ELF-1 (cell line): Measurements from ENCODE around the gene PRPF19.
A peak's percentile ranks its signal among the peaks of the same experiment; 100 is the strongest.

ENCODE experiments used
- DNase-seq: peaks from one replicate; pipeline ENCODE4 v3.0.0-alpha.2; 2016; ENCODE audit warnings: low read depth, low spot score

The PRPF19 gene

DNA sequence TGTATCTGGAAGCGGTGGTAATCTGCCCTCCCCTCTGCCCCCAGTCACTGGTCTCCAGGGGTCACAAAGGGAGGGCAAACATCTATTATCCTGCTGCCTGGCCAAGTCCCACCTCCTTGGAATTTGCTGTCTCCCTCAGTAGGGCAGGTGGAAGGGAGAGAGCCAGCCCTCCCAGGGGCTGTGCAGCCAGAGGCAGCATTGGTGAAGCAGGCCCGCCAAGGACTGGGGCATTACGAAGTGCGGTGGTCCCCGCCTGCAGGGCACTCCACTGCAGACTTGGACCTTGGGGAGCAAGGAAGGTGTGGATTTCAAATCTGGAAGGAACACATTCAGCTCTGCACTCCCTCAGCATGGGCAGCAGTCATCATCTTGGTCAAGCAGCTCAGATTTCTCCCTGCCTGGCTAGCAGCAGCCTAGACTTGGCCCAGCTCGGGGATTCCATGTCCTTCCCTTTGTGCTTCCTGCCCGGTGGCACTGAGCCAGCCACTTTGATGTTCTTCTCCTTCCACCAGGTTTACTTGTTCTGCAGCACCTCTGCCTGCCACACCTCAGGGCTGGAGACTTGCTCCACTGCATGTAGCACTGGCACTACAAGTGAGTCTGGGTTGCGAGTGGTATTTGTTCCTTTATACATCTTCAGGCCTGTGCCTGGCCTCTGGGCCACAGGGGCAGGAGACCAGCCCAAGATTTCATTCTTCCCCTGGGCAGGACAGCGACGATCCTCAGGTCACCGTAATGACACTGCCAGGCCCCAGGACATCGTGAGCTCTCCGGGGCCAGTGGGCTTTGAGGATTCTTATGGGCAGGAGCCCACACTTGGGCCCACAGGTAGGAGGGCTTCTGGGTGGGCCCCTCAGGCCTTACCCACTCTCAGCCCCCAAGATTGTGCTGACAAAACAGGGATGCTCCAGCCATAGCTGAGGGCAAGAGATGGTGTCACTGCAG lies 31.7 kb downstream of the PRPF19 start:
- no peak for DNase-seq

DNA sequence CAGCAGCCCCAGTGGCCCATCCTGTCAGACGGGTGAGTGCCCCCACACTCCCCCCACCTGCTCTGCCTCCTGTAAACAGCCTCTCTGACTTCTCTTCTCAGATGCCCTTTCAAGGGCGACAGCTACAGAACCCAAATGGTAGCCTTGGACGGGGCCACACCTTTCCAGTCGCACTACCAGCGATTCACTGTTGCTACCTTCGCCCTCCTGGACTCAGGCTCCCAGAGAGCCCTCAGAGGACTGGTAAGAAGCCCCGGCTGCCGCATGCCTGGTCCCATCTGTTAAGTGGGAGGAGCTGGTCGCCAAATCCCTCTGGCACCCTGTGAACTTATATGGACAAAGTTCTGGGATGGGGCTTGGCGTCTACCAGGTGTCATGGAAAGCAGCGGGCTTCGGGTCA lies 32.9 kb downstream of the PRPF19 start:
- no peak for DNase-seq

DNA sequence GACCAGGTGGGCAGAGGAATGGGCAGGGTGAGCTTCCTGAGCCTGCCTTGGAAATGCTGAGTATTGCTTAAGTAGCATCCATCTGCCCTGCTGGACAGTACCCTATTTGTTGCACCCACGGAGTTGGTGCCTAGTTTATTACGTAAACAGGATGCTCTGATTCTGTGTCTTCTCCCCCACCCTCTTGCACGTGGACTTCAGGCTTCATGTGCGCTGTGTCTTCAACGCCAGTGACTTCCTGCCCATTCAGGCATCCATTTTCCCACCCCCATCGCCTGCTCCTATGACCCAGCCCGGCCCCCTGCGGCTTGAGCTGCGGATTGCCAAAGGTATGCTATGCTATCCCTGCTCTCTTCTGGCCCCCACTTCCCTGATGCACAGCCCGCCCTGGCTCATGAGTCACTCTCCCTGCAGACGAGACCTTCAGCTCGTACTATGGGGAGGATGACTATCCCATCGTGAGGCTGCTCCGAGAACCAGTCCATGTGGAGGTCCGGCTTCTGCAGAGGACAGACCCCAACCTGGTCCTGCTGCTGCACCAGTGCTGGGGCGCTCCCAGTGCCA lies 33.3 kb downstream of the PRPF19 start:
- peak; percentile 66 for DNase-seq

DNA sequence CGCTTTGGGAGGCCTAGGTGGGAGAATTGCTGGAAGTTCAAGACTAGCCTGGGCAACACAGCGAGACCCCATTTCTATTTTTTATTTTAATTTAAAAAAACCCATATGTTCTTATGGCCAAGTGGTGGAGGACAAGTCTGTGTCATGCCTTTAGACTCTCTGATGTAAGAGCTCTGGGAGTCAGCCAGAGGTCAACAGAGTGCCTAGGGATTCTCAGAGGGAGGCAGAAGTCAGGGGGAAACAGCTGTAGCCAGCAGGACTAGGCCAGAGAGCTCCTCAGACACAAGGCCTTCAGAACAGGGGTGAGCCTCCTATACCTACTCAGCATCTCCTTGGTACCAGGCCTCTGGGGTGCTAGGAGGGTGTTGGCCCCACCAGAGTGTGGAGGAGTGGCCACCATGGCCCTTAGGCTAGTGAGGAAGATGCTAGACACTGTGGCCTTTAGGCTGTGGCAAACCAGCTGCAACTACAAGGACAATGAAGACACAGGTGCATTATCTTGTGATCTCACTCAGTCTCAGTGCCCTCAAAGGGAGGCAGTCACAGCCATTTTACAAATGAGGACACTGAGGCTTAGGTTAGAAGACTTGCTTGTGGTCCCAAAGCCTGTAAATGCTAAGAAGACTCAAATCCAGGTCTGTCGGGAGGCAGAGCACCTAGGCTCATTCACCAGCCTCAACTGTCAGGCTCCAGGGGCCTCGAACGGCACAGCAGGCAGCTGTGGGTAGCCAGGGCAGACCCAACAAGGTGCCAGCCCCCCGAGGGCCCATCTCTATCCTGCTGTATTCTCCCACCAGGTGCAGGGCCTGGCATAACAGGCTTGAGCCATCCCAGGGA lies 34.0 kb downstream of the PRPF19 start:
- DNase-seq = no peak

DNA sequence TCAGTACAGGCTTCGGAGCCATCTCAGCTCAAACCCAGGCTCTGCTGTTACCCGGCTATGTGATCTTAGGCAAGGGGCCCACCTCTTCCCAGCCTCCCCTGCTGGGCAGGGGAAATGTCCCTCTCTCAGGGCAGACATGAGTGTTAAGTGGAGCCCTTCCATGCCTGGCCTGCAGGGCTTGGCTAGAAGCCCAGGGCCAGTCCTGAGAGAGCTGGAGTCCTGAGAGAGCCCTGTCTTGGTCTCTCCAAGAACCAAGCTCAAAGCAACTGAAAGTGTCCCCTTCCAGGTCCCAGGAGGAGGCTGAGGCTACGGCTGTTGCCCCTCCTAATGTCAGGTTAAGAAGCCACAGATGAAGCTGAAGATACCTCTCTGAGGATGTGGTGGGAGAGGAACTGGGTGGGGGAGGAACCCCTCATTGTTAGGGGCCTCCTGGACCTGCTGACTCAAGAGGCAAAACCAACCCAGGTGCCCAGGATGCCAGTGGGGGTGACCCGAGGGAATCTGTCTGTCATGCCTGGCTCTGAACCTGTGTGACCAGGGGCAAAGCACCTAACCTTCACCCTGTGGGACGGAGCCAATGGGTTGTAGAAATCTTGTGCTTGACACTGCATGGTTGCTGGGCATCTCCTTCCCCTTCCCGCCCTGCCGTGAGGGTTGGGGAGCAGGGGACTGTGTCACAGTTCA lies 34.9 kb downstream of the PRPF19 start:
- no peak for DNase-seq

DNA sequence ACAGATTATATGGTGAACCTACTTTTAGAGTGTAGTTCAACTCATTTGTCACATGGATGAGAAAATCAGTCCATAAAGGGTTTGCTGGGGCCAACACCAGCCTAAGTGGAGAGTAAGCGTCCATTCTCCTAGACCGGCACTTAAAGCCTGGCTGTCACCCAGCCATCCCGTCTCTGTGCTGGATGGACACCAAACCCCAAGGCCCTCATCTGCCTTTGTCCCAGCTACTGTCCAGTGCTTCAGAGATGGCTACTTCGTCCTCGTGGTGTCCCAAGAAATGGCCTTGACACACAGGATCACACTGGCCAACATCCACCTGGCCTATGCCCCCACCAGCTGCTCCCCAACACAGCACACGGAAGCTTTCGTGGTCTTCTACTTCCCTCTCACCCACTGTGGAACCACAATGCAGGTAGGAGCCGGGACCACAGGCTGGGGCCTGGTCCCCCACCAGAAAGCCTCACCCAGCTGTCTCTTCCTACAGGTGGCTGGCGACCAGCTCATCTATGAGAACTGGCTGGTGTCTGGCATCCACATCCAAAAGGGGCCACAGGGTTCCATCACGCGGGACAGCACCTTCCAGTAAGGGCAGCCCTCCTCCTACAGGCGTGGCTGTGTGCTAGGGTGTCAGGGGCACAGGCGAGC lies 35.5 kb downstream of the PRPF19 start:
- no peak for DNase-seq

DNA sequence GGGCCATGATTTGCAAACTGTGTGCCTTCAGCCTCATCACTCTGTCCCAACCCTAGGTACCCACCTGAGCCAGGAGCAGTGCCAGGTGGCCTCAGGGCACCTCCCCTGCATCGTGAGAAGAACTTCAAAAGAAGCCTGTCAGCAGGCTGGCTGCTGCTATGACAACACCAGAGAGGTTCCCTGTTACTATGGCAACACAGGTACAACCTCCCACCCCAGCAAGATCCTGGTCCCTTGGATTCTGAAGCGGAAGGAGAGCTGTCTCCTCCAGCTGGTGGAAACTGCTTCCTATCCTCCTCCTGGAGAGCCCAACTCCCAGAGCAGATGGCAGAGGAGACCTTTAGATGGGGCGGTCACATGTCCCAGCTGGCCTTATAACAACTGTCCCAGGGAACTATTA lies 36.1 kb downstream of the PRPF19 start:
- DNase-seq = peak; percentile 55

DNA sequence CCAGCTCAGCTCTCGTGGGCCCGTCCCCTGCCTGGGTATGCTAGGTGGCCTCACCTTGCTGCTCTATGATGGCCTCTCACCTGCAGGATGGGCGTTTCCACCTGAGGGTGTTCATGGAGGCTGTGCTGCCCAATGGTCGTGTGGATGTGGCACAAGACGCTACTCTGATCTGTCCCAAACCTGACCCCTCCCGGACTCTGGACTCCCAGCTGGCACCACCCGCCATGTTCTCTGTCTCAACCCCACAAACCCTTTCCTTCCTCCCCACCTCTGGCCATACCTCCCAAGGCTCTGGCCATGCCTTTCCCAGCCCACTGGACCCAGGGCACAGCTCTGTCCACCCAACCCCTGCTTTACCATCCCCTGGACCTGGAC lies 36.9 kb downstream of the PRPF19 start:
- no peak for DNase-seq

DNA sequence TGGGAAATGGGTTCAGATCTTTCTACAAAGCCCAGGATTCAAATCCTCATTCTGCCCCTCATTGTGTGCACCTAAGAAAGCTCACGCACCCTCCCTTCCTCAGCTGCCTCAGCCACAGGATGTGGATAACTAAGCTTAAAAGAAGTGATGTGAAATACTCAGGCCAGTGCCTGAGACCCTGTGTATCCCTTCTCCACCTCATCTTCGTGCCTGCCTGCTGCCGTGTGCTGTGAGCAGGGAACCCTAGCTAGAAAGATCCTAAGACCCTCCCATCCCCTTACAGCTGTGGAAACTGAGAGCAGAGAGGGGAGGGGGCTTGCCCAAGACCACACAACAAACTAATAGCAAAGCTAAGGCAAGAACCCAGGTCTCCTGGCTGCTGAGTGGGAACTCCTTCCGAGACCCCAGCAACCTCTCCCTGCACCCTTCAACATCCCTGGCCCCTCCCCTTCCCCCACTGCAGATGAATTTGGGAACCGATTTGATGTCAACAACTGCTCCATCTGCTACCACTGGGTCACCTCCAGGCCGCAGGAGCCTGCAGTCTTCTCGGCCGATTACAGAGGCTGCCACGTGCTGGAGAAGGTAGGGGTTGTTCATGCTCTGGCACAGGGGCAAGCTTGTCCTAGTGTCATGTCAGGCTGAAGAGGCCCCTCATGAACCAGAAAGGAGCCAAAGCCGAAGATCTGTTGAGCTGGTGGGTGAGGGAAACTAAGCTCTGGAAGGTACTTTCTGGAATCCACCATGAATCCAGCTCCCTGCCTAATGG lies 37.5 kb downstream of the PRPF19 start:
- no peak for DNase-seq

DNA sequence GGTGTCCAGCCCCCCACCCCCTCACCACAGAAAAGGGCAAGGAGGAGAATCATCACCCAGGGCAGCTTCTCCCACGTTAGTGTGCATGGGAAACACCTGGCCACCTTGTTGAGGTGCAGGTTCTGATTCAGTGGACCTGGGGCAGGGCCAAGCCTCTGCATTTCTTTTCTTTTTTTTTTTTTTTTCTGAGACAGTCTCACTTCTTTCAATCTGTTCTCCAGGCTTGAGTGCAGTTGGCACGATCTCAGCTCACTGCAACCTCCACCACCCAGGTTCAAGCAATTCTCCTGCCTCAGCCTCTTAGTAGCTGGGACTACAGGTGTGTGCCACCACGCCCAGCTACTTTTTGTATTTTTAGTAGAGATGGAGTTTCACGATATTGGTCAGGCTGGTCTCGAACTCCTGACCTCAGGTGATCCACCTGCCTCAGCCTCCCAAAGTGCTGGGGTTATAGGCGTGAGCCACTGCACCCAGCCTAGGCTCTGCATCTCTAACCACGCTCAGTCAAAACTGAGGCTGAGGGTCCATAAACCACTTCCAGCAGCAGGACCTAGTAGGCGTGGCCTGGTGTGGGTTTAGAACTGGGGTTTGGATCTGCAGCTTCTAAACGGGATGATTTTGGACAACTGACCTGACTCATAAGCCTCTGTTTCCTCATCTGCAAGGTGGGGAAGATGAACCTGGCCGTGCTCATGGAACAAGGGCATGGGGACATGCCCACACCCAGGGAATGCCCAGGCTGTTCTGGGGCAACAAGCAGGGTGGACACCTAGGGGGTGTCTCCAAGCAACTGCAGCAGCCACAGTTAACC lies 38.3 kb downstream of the PRPF19 start:
- DNase-seq = no peak

DNA sequence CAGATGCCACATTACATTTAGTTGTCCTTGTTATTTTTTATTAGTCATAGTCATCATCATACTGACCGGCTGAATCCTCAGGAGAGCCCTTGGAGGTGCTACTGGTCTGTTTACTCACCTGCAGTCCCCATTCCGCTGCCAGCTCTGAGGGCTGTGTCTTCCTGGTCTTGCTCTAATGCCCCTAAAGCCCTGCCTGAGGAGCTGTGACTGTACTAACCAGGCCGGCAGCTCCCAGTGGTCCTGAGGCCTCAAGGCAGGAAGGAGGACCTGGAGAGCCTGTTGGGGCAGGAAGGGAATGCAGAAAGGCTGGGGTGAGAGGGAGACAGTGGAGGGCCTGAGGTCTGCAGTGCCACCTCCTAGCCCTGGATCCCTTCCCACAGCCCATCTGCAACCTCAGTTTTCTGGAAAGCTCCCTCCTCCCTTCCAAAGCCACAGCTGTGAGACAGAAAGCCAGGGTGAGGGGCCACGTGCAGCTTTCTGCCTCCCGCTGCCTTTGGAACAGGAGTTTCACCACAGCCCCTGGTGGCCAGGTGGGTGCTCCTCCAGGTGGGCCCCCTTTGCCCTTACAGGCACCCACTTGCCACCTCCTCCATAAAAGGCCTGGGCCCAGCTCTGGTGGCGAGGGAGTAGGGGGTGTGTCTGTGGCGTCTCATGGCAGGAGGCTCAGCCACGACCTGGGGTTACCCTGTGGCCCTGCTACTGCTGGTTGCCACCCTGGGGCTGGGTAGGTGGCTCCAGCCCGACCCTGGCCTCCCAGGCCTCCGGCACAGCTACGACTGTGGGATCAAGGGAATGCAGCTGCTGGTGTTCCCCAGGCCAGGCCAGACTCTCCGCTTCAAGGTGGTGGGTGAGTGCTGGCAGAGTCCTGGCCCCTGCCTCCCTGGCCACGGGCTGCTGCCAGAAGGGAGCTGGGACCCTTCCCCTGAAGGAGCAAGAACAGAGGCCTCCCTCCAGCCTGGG lies 39.2 kb downstream of the PRPF19 start, which contains the start of gene ZP1:
Gene ZP1, plus strand, starts transcription at position 632 of the 960 bp plus-strand sequence. Its CDS starts 20 bp downstream, at position 652.
- peak; percentile 59 for DNase-seq

DNA sequence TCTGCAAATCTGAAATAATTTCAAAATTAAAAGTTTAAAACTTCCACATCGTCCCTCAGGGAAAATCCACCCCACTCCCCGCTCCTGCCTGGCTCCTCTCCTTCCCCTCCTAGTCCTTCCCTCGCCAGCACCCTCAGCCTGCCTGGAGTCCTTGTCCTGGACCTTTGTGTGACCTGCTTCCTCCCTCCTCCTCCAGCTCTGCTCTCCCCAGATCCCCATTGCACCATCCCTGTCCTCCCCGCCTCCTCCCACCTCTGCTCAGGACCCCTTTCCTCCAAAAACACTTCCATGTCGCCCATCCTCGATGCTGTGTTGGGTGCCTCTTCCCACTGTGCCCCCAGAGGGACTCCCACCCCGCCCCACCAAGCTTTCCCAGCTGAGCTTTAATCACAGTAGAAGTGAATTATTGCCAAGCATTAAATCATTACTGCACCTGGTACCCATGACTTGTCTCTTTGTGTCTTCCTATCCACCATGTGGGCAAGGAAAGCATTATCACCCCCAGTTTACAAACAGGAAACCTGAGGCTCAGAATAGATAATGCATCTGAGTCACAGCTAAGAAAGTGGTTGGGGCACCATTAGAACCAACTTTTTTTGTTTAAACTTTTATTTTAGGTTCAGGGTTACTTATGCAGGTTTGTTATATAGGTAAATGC lies 41.4 kb downstream of the PRPF19 start:
- DNase-seq = no peak

DNA sequence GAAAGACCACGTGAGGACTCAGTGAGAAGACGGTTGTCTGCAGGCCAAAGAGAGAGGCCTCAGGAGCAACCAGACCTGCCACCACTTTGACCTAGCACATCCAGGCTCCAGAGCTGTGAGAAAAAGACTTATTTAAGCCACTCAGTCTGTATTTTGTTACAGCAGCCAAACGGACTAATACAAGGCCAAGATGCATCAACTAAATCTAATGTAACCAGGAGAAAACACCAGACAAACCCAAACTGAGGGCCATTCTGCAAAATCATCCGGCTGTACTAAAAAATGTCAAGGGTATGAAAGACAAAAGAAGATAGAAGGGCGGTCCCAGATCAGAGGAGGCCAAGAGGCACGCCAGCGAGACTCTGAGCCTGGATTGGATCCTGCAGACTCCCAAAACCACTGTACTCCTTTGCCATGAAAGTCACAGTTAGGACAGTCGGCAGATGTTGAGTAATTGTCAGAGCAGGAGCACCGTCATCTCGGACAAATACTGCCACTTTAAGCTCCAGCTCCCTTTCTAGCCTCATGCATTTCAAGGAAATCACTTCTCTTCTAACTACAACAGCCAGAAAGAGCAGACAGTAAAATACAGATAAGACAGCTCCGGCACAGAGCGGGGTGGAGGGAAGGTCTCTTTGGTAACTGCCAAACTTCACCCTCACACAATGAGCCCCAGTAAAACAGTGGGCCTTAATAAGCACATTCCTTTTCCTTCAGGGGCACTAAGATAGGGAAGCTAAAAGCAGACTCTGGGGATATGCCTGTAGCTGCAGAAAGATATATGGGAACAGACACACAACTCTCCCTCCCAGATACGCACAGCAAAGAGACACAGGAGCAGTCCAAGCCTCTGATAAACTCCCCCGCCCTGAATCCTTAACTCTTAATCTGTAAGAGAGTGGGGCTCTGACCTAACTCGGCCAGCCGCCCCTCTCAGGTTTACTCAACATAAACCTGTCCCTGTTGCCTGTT lies 42.5 kb downstream of the PRPF19 start:
- no peak for DNase-seq

DNA sequence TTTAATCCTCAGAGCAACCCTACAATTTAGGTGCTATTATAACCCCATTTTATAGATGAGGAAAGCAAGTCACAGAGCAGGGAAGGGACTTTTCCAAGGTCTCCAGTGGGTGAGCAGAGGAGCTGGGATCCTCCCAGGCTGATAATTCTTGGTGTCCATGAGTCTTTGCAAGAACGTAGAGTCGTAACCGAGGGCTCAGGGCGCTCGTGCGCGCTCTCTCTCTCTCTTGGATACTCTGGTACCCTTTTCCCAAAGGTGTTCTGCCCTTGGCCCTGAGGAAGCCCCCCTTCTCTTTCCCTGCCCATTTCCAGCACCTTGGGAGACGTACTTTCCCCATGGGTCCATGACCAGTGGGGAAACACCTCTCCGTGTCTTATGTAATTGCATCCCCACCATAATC lies 44.2 kb downstream of the PRPF19 start:
- no peak for DNase-seq

DNA sequence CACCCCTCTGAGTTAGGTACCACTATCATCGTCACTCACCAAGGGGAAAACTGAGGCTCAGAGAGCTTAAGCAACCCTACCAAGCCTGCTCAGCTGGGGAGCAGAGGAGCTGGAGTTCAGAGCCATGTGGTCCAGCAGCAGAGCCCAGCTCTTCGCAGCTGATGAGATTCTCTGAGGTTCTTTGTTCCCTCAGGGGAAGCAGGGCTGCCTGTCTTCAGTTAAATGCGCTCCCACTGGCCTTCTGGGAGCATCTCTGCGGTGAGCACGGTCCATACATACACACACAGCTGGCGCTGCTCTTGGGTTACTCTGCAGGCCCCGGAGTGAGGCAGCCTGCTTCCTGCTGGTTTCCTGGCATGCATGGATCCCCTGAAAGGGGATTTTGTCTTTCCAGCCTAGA lies 45.4 kb downstream of the PRPF19 start:
- no peak for DNase-seq

DNA sequence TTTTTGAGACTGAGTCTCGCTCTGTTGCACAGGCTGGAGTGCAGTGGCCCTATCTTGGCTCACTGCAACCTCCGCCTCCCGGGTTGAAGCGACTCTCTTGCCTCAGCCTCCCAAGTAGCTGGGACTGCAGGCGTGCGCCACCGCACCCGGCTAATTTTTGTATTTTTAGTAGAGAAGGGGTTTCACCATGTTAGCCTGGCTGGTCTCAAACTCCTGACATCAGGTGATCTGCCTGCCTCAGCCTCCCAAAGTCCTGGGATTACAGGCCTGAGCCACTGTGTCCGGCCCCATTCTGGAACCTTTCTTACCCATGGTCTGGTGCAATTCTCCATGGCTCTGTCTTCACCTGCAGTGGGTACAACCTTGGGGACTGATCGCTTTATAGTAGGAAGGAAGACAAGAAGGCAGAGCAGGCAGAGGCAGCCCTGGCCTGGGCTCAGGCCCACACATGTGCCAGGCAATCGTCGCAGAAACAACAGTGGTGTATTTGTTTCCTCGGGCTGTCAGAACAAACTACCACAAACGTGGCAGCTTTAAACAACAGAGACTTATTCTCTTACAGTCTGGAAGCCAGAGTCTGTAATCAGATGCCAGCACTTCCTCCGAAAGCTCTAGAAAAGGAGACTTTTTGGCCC lies 46.7 kb downstream of the PRPF19 start:
- DNase-seq = no peak
